HG02798 (cell line): Measurements from ENCODE around the gene MYLK3.

Experiments
- ATAC-seq: cut with Tn5 transposase; IDR thresholded peaks from one replicate; pipeline ENCODE4 v1.9.1; 2021; ENCODE audit warnings: mild to moderate bottlenecking; ENCODE audit not compliant: unreplicated experiment, poor library complexity

MYLK3 gene

DNA sequence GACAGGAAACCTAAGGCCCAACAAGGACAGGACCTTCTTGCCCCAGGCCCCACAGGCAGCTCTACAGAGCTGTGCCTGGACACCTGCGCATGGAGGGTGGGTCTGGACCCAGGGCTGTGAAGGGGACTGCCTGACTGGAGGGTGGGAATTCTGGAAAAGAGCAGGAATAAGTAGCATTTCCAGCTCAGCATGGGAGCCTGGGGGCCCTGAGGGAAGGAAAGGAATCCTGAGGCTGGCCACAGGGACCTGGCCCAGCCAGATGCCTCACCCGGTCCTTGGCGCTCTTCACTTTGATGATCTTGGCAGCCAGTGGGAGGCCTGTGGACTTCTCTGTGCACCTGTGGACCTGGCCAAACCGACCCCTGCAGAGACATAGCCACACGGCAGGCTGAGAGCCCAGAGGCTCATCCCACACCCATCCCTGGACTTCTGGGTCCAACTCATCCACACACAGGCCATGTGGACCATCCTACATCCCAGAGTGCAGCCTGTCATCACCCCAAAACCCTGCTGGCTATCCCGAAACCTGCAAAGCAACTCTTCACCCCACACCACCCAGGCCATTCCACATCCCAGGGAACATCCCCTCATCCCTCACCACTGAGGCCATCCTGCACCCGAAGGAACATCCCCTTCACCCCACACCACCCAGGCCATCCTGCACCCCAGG is 18.7 kb downstream of the MYLK3 start:
- ATAC-seq: no peak

DNA sequence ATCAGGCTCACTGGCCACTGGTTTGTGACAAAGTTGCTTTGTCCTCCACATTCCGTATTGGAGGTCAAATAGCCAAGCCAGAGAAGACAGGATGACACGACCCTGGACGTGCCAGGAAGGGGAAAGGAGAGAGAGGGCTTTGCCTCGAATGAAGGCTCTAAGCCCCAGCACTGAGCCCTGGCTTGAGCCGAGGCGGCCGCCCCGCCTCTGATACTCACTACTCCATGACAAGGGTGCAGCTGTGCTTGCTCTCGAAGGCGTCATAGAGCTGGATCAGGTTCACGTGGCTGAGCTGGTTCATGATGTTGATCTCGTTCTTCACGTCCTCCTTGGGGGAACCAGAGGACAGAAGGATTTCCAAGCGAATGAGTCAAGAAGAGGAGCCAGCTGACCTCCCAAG is 19.3 kb downstream of the MYLK3 start:
- ATAC-seq: no peak

DNA sequence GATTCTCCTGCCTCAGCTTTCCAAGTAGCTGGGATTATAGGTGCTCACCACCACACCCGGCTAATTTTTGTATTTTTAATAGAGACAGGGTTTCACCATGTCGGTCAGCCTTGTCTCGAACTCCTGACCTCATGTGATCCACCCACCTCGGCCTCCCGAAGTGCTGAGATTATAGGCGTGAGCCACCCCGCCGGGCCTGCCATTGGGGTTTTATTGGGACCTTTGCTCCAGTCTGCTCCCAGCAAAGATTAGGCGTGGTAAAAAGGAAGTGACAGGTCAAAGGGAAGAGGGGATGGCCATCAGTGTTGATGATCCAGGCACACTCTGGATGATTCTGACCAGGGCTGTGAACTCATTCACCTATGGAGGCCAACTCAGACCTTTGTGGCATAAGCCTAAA is 20.5 kb downstream of the MYLK3 start:
- no peak for ATAC-seq

DNA sequence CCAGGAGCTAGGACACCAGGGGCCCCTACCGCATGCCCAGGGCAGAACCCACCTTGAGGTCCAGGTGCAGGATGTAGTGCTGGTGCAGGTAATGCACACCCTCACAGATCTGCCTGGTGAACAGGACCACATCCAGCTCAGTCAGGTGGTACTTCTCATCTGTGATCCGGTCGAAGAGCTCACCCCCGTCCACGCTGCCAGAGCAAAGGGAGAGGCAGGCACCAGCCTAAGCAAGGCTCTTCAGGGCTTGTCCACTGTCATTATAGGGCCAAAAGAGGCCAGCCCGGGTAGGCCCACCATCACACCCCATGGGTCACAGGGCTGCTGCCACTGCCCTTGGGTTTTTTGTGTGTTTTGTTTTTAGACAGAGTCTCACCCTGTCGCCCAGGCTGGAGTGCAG is 21.0 kb downstream of the MYLK3 start:
- no peak for ATAC-seq

DNA sequence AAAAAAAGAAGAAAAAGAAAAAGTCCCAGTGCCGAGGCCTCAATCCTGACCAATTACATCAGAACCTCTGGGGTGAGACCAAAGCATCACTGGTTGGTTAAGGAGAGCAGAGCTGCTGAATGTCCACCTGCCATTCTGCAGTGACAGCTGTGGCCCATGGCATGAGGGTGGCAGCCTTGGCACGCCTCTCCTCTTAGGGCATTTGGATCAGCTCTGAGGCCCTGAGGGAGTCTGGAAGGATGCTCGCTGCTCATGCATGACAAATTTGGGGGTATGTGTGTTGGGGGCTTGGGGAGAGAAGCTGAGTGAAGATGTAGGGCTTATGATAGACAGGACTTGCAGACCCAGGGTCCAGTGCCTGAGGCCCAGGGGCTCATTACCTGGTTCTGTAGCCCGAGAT is 26.3 kb downstream of the MYLK3 start:
- no peak for ATAC-seq

DNA sequence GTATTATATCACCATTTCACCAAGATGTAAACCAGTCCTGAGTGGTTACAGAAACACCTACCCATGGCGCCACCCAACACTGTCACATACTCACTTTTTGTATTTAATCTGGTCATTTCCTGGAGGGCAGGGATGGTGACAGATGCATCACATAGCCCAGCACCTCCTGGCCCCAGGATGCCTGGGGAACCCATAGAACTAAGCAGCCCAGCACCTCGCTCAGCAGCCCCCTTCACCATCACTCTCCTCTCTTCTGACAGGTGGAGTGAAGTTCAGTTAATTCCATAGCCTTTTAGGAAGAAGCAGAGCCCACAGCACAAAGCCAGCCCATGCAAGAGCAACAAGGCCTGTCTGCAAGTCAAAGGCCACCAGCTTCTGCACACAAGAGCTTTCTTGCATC is 27.5 kb downstream of the MYLK3 start:
- ATAC-seq: no peak

DNA sequence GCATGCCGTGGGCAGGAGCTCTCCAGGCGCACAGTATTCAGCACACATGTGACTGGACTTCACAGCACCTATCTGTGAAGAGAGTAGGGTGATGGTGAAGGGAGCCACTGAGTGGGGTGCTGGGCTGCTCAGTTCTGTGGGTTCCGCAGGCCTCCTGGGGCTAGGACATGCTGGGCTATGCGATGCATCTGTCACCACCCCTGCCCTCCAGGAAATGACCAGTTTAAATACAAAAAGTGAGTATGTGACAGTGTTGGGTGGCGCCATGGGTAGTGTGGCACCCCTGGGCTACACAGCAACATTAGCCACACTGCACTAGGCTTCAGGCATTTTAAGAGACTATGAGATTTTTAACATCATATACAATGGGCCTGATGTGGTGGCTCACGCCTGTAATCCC is 28.6 kb downstream of the MYLK3 start:
- ATAC-seq: no peak

DNA sequence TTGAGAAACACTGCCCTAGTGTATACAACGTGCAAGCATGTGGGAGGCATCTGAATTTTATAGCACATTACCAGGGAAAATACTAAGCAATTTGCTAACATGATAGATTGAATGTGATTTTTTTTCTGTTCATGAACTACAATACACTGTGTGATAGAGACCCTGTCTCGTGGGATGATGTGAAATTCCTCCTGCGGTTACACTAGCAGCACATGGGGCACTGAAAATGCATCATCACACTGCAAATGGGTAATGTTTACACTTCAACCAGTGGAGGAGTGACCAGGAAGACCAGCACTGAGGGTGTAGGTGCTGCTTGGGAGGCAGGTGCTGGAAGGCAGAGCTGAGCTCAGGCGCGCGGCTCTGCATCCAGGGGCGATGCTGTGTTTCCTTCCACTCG is 29.9 kb downstream of the MYLK3 start:
- ATAC-seq: no peak

DNA sequence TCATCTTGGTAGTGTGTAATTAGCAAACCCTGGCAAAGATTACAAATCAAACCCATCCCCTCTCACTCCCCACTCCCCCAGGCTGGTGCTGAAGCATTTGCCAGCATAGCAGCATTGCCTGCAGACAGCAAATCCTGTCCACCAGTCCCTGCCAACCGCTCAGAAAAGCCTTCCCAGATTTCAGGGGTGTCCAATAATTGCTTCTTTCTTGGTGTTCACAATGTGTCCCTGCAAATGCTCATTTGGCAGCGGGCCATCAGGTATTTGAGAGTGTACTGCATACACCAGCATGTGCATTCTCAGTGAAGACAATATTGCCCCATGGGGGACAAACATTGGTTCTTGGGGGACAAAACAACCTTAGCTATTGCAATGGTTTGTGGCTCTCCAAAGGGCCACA is 30.5 kb downstream of the MYLK3 start:
- no peak for ATAC-seq

DNA sequence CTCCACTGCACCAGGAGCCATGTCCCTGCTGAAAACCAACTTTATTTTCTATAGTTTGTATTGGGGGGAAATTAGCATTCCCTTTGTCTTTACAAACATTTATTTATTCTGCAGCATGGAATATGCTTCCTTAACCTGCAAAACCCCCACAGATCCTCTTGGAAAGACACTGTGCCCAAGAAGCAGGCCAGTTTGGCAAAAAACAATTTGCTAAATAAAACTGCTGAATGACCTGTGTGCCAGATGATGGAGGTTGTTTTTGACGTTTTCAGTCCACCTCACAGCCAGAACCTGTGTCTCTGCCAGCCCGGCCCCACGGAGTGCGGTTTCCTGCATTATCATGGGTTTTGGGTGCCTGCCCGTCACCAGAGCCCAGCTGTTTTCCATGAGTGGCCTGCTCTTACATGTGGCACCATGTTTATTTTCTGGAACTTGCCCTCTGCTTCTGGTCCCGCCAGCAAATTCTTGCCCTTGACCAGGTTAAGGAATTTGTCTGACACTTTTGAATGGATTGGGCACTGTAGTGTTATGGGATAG is 32.3 kb downstream of the MYLK3 start:
- ATAC-seq: no peak

DNA sequence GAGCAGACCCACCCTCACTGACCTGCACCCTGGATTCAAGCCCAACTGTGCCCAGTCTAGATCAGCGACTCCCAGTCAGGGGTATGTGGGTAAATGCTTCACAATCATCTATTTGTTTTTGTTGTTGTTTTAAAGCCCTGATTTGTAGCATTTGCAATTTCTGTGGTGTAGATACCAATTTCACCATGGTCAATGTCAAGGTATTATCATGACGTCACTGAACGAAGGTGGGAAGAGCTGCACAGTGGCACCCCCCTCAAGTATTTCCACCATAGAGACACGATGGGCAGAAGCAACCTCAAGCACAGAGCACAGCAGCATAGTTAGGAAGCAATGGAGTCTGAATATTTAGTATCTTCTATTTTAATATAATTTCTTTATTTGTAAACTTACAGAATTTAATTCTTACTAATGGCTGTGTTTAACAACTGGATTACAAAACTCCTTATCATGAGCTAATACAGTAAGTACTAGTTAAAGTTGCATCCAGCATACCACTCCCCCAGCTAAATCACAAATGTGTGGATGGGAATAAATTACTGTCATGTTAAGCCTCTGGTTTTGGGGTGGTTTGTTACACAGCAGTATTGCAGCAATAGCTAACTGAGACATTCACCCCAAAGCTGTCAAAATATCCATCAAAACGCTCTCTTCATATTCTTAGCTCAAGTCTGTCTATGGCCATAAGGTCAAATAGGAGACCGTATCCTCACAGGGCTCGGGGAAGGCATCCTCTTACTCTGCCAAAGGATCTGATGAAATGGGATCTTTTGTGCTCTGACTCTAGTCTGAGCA is 33.1 kb downstream of the MYLK3 start:
- ATAC-seq: no peak

DNA sequence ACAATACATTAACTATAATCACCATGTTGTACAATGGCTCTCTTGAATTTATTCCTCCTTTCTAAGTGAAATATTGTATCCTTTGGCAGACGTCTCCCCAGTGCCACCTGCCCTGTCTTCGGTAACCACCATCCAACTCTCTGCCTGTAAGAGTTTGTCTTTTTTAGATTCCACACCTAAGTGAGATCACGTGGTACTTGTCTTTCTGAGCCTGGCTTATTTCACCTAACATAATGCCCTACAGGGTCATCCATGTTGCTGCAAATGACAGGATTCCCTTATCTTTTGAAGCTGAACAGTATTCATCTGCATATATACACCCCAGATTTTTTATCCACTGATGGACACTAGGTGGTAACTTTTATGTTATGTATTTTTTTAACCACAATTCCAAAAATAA is 34.5 kb downstream of the MYLK3 start:
- no peak for ATAC-seq

DNA sequence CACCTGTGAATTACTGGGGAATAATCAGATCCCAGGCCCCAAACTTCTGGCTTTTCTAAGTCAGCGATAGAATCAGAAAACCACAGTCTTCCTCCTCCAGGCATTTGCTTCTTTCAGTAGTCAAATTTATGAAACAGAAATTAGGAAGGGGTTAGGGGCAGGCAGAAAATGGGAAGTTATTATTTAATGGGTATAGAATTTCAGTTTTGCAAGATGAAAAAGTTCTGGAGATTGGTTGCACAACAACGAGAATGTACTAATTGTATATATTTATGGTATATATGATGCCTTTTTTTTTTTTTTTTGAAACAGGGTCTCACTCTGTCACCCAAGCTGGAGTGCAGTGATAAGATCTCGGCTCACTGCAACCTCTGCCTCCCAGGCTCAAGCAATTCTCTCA is 35.2 kb downstream of the MYLK3 start:
- ATAC-seq: no peak

DNA sequence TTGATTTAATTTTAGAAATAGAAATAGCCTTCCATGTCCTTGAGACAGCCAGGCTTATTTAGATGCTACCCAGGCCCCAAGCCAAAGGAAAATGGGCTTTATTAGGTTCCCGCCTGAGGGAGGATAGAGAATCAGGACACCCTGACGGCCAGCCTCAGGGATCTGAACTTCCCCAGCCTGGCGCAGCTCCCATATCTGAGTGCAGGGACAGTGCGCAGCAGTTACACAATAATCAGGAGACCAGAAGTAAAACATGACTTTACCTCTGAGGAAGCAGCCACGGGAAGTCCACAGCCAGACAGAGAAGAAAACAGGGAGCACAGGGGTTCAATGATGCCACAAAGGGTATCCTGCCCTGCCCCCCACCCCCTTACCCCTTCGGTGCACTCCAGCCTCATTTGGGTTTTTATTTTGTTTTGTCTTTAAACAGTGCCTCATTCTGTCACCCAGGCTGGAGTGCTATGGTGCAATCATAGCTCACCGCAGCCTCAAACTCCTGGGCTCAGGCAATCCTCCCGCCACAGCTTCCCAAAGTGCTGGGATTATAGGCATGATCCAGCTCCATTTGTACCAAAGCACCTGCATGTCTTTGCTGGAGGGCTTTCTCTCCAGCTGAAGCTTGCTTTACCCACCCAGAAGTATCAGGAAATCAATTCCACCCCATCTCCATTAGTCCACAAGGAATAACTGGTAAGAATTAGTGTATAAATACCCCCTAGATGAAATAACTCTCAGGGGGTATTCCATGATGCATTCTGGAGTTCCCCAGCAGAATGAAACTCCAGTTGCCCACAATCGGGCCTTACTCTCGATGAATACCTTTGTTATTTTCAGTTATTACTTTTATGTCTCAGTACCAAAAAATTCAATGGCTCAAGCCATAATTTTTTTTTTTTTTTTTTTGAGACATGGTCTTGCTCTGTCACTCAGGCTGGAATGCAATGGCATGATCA is 36.8 kb downstream of the MYLK3 start:
- ATAC-seq: no peak

DNA sequence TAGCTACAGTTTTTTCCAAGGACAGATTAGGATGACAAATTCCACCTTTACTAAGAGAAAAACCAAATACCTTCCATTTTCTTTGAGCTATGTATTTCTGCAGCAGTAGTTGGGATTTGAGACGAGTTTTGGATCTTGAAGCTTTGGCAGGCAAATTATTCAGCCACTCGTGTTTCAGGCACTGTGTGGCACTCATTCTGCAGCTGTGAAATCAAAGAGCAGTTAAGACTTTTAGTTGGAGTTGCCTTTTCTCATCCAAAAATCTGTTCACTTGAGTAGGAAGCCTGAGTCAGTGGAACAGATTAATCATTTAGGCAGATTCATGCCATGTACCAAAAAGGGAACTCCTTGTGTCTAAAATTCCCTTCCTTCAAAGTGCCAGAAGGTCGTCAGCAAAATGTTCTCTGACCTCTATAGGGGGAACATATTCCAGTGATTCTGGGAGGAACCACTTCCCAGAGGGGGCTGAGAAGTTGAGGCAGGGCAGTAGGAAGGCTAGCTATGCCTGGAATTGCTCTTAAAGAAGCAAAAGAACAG is 38.6 kb downstream of the MYLK3 start:
- ATAC-seq: no peak

DNA sequence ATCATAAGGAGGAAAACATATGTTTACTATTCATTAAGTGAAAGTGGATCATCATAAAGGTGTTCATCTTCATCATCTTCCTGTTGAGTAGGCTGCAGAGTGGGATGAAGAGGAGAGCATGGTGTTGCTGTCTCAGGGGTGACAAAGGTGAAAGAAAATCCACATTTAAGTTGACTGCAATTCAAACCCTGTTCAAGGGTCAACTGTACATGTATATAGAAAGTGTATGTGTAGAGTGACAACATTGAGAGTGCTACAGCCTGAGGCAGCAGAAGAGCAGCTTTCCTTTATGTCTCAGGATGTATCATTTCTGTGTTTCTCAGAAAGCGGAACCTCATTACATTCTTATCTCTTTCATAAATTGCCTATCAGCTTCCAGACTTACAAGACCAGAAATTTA is 41.5 kb downstream of the MYLK3 start:
- ATAC-seq: no peak

DNA sequence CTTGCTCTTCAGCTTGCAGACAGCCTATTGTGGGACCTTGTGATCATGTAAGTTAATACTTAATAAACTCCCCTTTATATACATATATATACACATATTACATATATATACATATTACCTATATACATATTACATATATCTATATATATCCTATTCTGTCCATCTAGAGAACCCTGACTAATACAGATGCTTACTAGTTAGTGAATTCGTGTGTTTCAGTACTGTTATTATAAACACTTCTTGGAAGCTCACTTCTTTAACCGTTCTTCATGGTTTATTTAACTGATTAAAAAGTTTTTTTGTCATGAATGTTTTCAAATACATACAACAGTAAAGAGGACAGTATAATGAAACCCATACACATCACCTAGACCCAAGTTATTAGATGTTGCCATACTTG is 46.1 kb downstream of the MYLK3 start:
- ATAC-seq: no peak

DNA sequence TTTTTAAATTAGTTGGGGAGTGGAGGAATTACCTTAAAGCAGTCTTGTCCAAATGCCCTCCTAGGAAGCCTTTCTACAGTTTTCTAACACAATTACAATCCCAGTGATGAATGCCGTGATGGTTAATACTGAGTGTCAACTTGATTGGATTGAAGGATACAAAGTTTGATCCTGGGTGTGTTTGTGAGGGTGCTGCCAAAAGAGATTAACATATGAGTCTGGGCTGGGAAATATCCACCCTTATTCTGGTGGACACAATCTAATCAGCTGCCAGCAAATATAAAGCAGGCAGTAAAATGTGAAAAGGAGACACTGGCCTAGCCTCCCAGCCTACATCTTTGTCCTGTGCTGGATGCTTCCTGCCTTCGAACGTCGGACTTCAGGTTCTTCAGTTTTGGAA is 46.5 kb downstream of the MYLK3 start:
- ATAC-seq: no peak

DNA sequence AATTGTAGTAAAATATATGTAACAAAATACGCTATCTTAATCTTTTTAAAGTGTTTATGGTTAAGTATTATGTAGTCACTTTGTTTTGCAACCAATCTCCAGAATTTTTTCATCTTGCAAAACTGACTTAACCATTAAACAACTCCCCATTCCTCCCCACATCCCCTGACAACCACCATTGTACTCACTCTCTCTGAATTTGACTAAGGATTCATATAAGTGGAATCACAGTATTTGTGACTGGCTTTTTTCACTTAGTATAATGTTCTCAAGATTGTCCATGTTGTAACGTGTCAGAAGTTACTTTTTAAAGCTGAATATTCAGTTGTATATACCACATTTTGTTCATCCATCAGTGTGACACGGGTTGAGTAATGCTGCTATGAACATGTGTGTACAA is 48.1 kb downstream of the MYLK3 start:
- no peak for ATAC-seq

DNA sequence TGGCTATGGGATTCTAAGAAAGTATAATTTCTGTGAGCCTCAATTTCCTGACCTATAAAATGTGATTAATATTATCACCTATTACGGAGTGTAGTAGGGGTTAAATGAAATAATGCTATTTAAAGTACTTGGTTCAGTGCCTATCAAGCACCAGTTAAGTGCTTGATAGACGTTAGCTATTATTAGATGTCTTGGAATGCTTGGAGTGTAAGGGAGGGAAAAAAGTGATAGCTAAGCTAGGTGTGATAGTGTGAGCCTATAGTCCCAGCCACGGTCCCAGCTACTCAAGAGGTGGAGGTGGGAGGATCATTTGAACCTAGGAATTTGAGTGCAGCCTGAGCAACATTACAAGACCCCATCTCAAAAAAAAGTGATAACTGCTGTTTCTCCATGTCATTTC is 51.2 kb downstream of the MYLK3 start:
- ATAC-seq: no peak

DNA sequence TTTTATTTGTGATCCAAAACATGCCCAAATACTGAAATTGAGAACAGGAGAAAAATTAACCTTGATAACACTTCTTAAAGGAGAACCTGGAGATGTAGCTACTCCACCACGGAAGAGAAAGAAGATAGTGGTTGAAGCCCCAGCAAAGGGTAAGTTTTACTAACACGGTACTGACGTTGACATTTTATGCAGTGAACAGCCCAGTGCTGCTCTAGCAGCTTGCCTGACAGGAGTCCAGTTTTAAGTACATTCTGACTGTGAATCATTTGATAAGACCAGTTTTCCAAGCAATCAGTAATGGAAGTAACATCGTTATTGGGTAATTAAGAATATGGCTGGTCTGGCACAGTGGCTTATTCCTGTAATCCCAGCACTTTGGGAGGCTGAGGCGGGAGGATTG is 52.2 kb downstream of the MYLK3 start:
- ATAC-seq: no peak
